AG09319 (cell line): ENCODE results near the gene ATL3.

Experiments
- DNase-seq: peaks from one replicate; pipeline ENCODE4 v3.0.0-alpha.2; 2010; ENCODE audit warnings: low read depth; ENCODE audit errors: extremely low read depth
- TF ChIP-seq, protein P1 (sequence below): IDR thresholded peaks from 2 replicates; pipeline ENCODE4 v1.5.1; 2011; ENCODE audit warnings: low read depth, mild to moderate bottlenecking, inconsistent platforms, low read length, moderate library complexity

The ATL3 gene

DNA sequence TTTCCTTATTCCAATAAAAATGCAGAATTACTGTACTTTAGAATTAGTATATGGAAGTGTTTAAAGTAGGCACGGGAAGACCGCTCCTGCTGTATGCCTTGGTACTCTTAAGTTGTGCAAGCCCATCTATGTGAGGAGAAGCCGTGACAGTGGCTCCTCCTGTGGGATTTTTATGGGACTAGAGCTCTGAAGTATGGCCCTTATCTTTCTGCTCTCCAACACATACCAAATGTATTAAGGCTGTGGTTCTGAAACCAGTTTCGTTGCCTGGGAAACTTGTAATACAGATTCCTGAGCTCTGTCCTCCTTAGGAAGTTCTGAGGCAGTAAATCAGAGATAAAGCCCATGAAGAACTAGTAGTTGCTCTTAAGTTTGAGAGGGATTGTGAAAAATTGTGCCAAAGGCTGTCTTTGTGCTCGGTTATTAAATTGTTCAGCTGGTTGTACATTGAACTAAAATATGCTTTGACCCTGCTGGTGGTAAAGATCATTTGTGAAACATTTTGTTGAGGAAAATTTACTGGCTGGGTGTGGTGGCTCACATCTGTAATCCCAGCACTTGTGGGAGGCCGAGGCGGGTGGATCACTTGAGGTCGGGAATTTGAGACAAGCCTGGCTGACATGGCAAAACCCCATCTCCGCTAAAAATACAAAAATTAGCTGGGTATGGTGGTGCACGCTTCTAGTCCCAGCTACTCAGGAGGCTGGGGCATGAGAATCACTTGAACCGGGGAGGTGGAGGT, 39.5 kb upstream of the ATL3 start:
- TF ChIP-seq, protein P1, sequence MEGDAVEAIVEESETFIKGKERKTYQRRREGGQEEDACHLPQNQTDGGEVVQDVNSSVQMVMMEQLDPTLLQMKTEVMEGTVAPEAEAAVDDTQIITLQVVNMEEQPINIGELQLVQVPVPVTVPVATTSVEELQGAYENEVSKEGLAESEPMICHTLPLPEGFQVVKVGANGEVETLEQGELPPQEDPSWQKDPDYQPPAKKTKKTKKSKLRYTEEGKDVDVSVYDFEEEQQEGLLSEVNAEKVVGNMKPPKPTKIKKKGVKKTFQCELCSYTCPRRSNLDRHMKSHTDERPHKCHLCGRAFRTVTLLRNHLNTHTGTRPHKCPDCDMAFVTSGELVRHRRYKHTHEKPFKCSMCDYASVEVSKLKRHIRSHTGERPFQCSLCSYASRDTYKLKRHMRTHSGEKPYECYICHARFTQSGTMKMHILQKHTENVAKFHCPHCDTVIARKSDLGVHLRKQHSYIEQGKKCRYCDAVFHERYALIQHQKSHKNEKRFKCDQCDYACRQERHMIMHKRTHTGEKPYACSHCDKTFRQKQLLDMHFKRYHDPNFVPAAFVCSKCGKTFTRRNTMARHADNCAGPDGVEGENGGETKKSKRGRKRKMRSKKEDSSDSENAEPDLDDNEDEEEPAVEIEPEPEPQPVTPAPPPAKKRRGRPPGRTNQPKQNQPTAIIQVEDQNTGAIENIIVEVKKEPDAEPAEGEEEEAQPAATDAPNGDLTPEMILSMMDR, result peak; percentile 15
- DNase-seq, result peak; percentile 22

DNA sequence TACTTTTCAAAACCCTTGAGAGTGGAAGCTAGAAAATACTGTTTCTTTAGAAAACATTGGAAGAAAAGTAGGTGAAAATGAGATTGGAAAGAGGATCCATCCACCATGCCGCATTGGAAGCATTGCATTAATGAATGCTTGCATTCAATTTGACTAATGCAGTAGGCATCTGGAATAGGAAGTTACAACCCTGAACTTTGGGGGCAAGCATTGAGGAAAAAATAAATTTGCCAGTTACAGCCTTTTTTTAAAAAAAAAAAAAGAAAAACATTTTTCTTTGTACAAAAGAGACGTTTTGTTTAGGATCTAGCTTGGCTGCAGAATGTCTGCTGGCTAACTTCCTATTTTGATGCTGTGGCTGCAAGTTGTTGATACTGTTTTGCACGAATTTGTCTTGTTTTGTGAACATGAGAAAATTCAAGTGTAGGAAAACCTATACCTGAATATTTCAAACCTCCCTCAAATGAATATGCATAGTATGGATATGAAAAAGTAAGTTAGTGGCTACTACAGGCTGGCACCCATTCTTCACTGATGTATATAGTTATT, 38.2 kb upstream of the ATL3 start:
- TF ChIP-seq, protein P1, result no peak
- no peak for DNase-seq

- no peak for DNase-seq
- TF ChIP-seq, protein P1, result no peak
Observed at GRCh38 chr11:63708764-63709163, 37.6 kb upstream of the ATL3 start.

DNA sequence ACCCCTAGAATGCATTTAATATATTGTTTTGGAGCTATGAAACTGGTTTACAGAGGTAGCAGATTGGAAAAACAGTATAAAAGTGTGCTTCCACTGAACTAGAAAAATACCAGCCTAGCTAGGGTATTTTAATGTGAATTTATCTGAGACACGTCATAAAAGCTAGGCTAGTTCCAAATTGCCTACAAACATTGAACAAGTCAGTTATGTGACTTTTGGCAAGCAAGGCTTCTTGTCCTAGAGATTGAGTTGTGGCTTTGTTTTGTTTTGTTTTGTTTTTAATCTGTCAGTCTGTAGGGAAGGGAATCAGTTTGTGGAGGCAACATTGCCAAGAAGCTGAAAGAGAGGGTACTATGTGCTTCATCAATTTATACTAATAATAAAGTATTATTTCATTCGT, 34.4 kb upstream of the ATL3 start:
- TF ChIP-seq, protein P1, result no peak
- DNase-seq, result no peak

- TF ChIP-seq, protein P1, result no peak
- no peak for DNase-seq
Observed at GRCh38 chr11:63699896-63700295, 28.7 kb upstream of the ATL3 start.

DNA sequence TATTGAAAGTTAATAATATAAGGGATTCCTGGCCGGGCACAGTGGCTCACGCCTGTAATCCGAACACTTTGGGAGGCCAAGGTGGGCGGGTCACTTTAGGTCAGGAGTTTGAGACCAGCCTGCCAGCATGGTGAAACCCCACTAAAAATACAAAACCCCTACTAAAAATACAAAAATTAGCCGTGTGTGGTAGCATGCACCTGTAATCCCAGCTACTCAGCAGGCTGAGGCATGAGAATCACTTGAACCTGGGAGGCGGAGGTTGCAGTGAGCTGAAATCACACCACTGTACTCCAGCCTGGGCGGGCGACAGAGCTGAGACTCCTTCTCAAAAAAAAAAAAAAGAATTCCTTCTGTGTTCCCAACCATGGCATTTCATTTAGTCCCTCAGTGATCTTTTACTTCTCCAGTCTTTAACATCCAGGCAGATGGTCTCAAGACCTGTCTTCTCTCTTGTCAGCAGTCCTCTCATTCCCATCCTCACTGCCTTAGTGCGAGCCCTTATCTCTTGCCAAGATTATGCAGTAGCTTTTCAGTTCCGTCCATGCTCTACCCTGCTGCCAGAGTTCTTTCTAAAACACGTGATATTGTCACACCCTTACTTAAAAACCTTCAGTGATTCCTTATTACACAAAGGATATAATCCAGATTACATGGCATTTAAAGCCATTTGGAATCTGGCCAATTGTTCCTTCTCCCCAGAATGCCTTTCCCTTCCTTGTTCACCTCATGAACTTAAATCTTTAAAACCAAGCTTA, 28.0 kb upstream of the ATL3 start:
- DNase-seq, result no peak
- TF ChIP-seq, protein P1, result no peak

DNA sequence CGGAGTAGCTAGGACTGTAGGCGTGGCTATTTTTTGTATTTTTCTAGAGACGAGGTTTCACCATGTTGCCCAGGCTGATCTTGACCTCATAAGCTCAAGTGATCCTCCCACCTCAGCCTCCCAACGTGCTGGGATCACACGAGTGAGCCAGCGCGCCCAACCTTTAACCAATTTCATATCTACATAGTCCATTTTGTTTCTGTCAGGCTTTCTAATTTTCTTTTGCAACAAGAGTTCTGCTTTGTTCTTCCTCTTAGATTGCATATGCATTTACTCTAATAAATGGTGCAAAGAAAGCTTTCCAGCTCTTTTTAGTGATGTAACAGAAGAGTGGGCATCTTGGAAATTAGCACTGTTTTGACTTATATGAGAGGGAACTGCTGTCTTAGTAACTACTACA, 23.4 kb upstream of the ATL3 start:
- DNase-seq, result no peak
- TF ChIP-seq, protein P1, result no peak
